ENCODE data around the gene SLC29A2. TPM values are rescaled to one million over a fixed set of nuclear protein-coding genes. Genes with fewer than 3 reads are reported as not detected.

Gene SLC29A2
- total RNA-seq, 1 experiment from 2014 or later: 30.3 TPM

- no peaks in the 10 kb centered on the region for H3K9me3 Mint-ChIP-seq (ENCODE audit: unreplicated experiment)
- BruUV-seq (replicated peaks): no TSS peak
- intact Hi-C loops (cut with micrococcal nuclease; ENCODE audit: unreplicated experiment): no loop called here
- H3K27me3 Mint-ChIP-seq (ENCODE audit: insufficient read depth, unreplicated experiment): peaks cover 21% of the 10 kb centered on the region
- no peaks in the 10 kb centered on the region for H3K9me3 ChIP-seq
- POLR2A ChIA-PET: no interaction called here
- no peak overlapping the region for H3K4me3 ChIP-seq (ENCODE audit: low read depth, low read length)
- no peaks in the 10 kb centered on the region; the same call in 1 of the 2 replicates for H3K27me3 ChIP-seq (replicated peaks; ENCODE audit: control insufficient read depth, insufficient read depth, low read length)
- DNase-seq: no peak
- TF ChIP-seq CTCF (IDR thresholded peaks at IDR 0.05; ENCODE audit: insufficient read depth in 1 of 2, low read depth in 1 of 2, low read length in 1 of 2, severe bottlenecking in 1 of 2, unreplicated experiment in 1 of 2): no peak
- H3K4me3 Mint-ChIP-seq (ENCODE audit: unreplicated experiment): no peak overlapping the region
- H3K27ac Mint-ChIP-seq (ENCODE audit: unreplicated experiment): no peak overlapping the region
- no peaks in the 10 kb centered on the region for H3K36me3 Mint-ChIP-seq (ENCODE audit: insufficient read depth, unreplicated experiment)
- H3K4me1 Mint-ChIP-seq (ENCODE audit: low read depth, unreplicated experiment): peaks cover 5% of the 10 kb centered on the region
- H3K36me3 ChIP-seq (ENCODE audit: control insufficient read depth, insufficient read depth, low read length): no peaks in the 10 kb centered on the region
- CTCF ChIA-PET: no interaction called here
- no peaks in the 10 kb centered on the region for H3K4me1 ChIP-seq
Observed at GRCh38 chr11:66413167-66413566, 41.6 kb upstream of the SLC29A2 start.

- peaks cover 18% of the 10 kb centered on the region for H3K27me3 Mint-ChIP-seq (ENCODE audit: insufficient read depth, unreplicated experiment)
- no peaks in the 10 kb centered on the region for H3K4me1 Mint-ChIP-seq (ENCODE audit: low read depth, unreplicated experiment)
- TF ChIP-seq CTCF (IDR thresholded peaks at IDR 0.05; ENCODE audit: insufficient read depth in 1 of 2, low read depth in 1 of 2, low read length in 1 of 2, severe bottlenecking in 1 of 2, unreplicated experiment in 1 of 2): no peak
- Histone ChIP-seq H3K4me3 (ENCODE audit: low read depth, low read length) (no peak overlapping the region), H3K36me3 (ENCODE audit: control insufficient read depth, insufficient read depth, low read length) (no peaks in the 10 kb centered on the region), H3K4me1 (no peaks in the 10 kb centered on the region), H3K27me3 (replicated peaks; ENCODE audit: control insufficient read depth, insufficient read depth, low read length) (no peaks in the 10 kb centered on the region; the same call in 1 of the 2 replicates), H3K9me3 (no peaks in the 10 kb centered on the region)
- H3K9me3 Mint-ChIP-seq (ENCODE audit: unreplicated experiment): no peaks in the 10 kb centered on the region
- no peaks in the 10 kb centered on the region for H3K36me3 Mint-ChIP-seq (ENCODE audit: insufficient read depth, unreplicated experiment)
- CTCF ChIA-PET: interaction anchor here (1.5 to 1.7 kb wide), 3 partner anchors 26 to 266 kb away, joined by 3 to 8 read pairs (median 4); partner anchors contain the start of genes MRPL11 and RBM4B
- no peak overlapping the region for H3K27ac Mint-ChIP-seq (ENCODE audit: unreplicated experiment)
- no peak overlapping the region for H3K4me3 Mint-ChIP-seq (ENCODE audit: unreplicated experiment)
- no peak for DNase-seq
- POLR2A ChIA-PET: no interaction called here
- intact Hi-C loops (cut with micrococcal nuclease; ENCODE audit: unreplicated experiment): no loop called here
- BruUV-seq (replicated peaks): no TSS peak
Observed at GRCh38 chr11:66412110-66412509, 40.5 kb upstream of the SLC29A2 start.

GRCh38 chr11:66411323-66411722, 39.8 kb upstream of the SLC29A2 start:
- Mint-ChIP-seq H3K4me1 (ENCODE audit: low read depth, unreplicated experiment) (no peaks in the 10 kb centered on the region), H3K27me3 (ENCODE audit: insufficient read depth, unreplicated experiment) (peaks cover 20% of the 10 kb centered on the region), H3K36me3 (ENCODE audit: insufficient read depth, unreplicated experiment) (no peaks in the 10 kb centered on the region), H3K4me3 (ENCODE audit: unreplicated experiment) (no peak overlapping the region), H3K27ac (ENCODE audit: unreplicated experiment) (no peak overlapping the region), H3K9me3 (ENCODE audit: unreplicated experiment) (no peaks in the 10 kb centered on the region)
- H3K4me3 ChIP-seq (ENCODE audit: low read depth, low read length): no peak overlapping the region
- intact Hi-C loops (cut with micrococcal nuclease; ENCODE audit: unreplicated experiment): no loop called here
- POLR2A ChIA-PET: no interaction called here
- no peak for DNase-seq
- no peak for TF ChIP-seq CTCF (IDR thresholded peaks at IDR 0.05; ENCODE audit: insufficient read depth in 1 of 2, low read depth in 1 of 2, low read length in 1 of 2, severe bottlenecking in 1 of 2, unreplicated experiment in 1 of 2)
- CTCF ChIA-PET: interaction anchor here (1.5 to 1.7 kb wide), 4 partner anchors 25 to 267 kb away, joined by 3 to 8 read pairs (median 4); partner anchors contain the start of genes DPP3, MRPL11 and RBM4B
- no peaks in the 10 kb centered on the region for H3K9me3 ChIP-seq
- BruUV-seq (replicated peaks): no TSS peak
- H3K36me3 ChIP-seq (ENCODE audit: control insufficient read depth, insufficient read depth, low read length): no peaks in the 10 kb centered on the region
- no peaks in the 10 kb centered on the region for H3K27me3 ChIP-seq (replicated peaks; ENCODE audit: control insufficient read depth, insufficient read depth, low read length)
- H3K4me1 ChIP-seq: no peaks in the 10 kb centered on the region

All from Caco-2 (cell line).